GM18520 (cell line): ENCODE data around the gene UTP4.
"Not testable (repeated sequence)": the region's sequence is repeated elsewhere in the genome, so short reads cannot be mapped to it uniquely, and the experiment has no call there.

Experiments
- ATAC-seq: cut with Tn5 transposase; IDR thresholded peaks from one replicate; pipeline ENCODE4 v1.9.1; 2021; ENCODE audit not compliant: unreplicated experiment

Gene UTP4

DNA sequence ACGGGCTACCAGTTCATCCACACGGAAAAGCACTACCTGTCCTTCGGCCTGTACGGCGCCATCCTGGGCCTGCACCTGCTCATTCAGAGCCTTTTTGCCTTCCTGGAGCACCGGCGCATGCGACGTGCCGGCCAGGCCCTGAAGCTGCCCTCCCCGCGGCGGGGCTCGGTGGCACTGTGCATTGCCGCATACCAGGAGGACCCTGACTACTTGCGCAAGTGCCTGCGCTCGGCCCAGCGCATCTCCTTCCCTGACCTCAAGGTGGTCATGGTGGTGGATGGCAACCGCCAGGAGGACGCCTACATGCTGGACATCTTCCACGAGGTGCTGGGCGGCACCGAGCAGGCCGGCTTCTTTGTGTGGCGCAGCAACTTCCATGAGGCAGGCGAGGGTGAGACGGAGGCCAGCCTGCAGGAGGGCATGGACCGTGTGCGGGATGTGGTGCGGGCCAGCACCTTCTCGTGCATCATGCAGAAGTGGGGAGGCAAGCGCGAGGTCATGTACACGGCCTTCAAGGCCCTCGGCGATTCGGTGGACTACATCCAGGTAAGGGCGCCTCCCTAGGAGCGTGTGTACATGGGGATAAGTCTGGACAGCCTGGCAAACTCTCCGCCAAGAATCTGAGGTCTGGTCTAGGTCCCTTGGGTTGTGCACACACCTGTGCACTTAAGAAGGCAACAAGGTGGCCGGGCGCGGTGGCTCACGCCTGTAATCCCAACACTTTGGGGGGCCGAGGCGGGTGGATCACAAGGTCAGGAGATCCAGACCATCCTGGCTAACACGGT lies 22.8 kb upstream of the UTP4 start:
- no peak for ATAC-seq

DNA sequence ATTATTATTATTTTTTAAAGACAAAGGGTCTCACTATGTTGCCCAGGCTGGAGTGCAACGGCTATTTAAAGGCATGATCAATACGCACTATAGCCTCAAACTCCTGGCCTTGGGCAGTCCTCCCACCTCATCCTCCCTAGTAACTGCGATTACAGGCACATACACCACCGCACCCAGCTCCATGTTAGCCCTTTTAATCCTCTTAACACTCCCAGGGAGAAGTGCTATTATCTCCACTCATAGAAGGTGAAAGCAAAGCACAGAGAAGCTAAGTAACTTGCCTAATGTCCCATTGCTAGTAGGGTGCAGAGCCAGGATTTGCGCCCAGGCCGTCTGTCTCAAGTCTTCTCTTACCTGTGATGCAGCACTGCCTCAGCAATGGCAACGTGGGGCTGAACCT lies 22.0 kb upstream of the UTP4 start:
- no peak for ATAC-seq

DNA sequence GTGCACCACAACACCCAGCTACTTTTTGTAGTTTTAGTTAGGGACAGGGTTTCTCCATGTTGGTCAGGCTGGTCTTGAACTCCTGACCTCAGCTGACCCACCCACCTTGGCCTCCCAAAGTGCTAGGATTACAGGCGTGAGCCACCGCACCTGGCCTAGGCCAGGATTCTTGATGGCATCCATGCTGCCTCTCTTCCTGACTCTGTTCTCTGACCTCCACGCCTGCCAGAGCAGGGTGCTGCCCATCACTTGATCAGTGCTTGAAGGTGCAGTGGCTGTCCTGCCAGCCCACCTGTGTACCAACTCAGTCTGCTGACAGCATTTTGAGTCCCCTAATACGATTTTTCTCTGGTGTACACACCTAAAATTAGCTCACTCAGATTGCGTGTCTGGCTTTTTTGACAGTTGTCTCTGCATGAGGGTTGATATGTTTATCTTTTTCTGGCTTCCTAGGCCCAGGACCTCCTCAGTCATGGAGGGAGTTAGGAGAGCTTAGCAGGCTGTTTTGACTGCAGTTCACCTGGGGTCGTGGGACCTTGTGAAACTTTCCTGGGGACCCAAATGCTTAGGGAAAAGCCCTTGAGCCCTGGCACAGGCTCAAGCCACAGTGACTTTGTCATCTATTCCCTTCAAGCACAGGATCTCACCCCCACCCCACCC lies 21.1 kb upstream of the UTP4 start:
- no peak for ATAC-seq

DNA sequence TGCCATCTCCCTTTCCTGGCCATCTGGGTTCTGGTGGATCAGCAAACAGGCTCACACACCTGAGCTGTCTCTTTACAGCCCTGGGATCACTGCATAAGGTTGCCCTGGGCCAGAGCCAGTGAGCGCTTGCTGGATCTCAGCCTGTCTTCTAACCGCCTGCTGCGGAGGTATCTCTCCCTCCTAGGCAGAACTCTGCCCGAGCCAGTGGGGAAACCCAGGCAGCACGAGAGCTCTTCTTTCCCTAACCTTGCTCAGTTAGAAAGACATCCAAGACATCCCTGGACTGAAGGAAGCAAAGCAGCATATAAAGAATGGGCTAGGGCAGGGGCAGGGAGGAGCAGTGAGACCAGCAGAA lies 20.6 kb upstream of the UTP4 start:
- ATAC-seq: no peak

DNA sequence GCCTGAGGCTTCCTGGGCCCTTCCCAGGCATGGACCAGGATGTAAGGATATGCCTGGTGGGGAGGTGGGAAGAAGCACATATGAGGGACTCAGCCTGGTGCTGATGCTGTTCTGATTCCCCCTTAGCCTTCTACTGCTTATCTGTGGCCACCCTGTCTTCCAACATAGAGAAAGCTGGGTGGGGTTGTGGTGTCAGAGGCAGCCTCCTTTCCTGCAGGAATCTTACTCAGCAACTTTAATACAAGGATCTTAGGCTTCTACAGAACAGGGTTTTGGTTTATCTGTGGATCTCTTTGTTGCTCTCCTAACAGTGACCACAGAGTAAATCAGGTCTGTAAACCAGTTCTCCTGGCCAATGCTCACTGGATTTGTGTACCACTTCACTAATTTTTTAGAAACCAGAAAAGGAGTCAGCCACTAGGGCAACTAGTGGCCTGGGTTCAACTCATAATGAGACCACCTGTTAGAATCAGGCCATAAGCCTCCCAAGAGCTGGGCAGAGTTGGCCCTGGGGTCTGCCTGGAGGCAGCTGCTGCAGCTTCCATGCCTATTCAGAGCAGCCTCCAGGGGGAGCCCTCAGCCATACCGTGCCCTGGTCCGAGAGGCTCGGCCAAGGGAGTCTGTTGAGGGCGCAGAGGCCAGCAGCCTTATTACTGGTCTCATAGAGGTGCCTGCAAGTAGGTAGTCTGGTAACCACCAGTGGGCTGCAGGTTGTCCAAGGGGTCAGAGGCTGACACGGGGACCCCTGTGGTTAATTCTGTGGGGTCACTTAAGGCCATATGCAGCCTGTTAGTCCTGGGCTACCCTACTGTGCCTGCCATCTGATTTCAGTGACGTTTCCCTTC lies 19.9 kb upstream of the UTP4 start:
- ATAC-seq: no peak

DNA sequence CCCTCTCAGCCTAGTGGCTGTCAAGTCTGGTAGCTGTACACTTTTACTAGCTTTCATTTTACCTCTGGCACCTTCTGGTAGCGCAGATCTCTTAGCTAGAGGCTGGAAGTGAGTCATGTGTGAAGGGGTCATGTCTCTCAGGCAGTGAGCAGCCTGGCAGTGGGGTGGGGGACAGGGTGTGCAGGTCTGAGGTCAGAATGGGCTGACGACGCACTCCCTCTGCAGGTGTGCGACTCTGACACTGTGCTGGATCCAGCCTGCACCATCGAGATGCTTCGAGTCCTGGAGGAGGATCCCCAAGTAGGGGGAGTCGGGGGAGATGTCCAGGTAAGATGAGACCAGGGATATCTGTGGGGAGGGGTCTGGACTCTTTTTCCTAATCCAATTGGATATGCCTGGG lies 19.2 kb upstream of the UTP4 start:
- no peak for ATAC-seq

DNA sequence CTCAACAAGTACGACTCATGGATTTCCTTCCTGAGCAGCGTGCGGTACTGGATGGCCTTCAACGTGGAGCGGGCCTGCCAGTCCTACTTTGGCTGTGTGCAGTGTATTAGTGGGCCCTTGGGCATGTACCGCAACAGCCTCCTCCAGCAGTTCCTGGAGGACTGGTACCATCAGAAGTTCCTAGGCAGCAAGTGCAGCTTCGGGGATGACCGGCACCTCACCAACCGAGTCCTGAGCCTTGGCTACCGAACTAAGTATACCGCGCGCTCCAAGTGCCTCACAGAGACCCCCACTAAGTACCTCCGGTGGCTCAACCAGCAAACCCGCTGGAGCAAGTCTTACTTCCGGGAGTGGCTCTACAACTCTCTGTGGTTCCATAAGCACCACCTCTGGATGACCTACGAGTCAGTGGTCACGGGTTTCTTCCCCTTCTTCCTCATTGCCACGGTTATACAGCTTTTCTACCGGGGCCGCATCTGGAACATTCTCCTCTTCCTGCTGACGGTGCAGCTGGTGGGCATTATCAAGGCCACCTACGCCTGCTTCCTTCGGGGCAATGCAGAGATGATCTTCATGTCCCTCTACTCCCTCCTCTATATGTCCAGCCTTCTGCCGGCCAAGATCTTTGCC lies 18.0 kb upstream of the UTP4 start:
- no peak for ATAC-seq

DNA sequence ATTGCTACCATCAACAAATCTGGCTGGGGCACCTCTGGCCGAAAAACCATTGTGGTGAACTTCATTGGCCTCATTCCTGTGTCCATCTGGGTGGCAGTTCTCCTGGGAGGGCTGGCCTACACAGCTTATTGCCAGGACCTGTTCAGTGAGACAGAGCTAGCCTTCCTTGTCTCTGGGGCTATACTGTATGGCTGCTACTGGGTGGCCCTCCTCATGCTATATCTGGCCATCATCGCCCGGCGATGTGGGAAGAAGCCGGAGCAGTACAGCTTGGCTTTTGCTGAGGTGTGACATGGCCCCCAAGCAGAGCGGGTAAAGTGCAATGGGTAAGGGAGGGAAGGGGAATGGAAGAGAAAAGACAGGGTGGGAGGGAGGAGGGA lies 17.5 kb upstream of the UTP4 start:
- no peak for ATAC-seq

DNA sequence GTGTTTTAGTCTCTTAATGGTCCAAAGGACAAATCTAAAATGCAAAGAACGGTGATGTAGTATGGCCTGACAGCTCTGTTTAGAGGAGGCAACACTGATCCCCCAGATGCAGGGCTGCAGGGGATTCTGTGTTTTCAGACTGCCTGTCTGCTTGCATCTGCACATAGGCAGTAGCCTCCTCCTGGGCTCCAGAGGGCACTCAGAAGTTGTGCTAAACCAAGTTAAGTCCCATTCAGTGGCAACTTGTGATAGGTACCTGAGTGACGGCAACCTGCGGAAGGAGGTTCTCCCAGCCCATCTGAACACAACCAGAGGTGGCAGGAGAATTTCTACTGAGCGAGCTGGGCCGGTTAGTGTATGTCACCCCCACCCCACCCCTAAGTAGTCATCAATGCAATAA lies 17.1 kb upstream of the UTP4 start:
- no peak for ATAC-seq

DNA sequence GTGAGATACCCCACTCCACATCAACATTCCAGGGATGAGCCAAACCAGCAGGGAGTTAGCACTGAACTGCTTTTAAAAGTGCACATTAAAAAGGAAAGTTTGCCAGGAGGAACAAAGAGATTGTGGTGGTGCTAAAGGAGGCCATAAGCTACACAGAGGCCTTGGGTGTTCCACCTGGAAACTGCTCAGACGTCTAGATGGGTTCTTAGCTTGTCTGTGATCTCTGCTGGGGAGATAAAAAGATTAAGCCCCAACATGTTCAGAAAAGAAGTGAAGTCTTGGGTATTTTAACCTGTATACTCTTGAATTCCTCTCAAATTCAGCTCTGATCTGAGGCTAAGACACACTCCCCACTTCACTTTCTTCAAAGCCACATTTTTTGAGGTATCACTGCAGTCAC lies 16.6 kb upstream of the UTP4 start:
- ATAC-seq: no peak

DNA sequence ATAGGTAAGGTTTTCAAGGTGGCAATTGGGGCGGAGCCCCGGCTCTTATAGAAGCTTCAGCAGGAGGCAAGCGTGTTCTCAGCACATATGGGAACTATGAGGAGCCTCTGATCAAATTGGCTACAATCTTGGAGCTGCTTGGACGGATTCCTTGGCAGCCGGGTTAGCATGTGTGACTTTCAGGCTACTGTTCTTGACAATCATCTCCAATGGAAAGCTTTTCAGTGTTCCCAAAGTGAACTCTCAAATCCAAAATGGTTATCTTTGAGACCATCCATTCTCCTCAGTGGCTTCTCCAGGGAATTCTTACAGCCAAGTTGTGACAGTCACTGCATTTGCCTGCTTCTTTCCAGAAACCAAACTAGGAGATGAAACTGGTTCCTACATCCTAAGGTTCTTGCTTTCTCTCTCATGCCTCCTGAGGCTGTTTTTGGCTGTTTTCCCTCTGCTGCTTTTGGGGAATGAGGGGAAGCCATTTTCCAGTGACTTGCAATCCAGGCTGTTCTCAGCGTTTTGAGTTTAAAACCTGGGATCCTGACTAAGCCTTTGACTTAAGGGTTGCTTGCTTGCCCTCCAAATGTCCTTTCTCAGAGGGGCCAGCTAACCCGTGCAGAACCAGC lies 16.1 kb upstream of the UTP4 start:
- no peak for ATAC-seq

DNA sequence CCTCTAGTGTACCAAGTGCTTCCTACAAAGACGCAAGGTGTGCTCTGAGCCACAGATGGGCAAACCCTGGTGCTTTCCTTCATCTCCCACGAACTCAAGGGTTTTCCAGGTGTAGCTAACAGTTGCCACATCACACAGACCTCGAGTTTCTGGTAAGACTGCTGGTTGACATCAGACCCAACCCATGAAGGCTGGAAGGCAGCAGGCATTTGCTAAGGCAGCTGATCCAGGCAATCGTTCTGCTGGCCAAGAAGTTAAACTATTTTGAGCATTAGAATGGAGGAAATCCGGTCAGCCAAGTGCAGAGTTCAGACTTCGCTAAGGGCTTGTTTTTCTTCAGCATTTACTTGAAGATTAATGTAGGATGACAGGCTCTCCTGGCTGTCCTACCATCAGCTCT lies 15.5 kb upstream of the UTP4 start:
- no peak for ATAC-seq

DNA sequence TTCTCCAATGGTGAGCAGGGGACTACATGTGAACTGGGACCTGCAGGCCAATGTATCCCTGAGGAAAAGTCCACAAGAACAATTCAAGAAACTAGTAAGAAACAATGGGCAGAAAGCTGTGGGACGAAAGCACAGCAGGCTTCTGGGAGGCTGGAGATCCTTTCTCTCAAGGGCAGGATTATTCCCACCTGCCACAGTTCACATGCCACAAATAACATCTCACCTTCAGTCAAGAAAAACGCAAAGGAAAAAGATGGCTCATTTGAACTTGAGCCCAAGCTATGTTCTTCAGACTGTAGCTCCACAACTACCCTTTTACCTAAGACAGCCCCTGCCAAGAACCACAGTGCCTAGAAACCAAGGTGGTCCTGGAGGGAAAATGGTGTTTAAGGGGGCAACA lies 14.0 kb upstream of the UTP4 start:
- ATAC-seq: no peak

DNA sequence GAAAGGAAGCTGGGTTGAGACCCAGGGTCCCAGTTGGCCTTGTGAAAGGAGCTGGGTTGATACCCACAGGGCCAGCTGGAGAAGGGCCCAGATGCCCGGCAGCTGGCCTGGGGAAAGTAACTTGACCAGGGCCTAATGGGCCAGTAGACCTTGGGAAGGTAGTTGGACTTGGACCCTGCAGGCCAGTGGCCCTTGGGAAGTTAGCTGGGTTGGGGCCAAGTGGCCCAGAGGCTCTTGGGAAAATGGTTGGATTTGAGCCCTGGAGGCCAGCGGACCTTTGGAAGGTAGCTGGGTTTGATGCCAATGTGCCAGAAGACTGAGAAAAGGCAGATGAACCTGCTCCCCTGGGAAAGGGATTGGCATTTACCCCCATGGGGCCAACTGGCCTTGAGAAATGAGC lies 13.5 kb upstream of the UTP4 start:
- no peak for ATAC-seq

DNA sequence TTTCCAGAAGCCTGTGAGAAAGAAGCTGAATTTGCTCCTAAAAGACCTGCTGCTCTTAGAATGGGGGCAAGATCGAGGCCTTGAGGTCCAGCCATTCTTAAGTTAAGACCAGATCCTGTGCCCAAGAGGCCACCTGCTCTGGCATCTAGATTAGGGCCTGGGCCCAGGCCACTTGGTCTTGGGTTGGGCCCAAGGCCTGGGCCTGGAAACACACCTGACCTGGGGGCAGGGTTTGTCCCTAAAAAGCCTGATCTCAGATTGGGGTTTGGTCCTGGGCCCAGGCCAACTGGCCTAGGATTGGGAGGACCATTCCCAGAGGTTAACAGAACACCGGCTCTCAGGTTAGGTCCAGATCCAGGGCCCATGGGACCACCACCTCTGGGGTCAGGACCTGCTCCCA lies 12.9 kb upstream of the UTP4 start:
- no peak for ATAC-seq

DNA sequence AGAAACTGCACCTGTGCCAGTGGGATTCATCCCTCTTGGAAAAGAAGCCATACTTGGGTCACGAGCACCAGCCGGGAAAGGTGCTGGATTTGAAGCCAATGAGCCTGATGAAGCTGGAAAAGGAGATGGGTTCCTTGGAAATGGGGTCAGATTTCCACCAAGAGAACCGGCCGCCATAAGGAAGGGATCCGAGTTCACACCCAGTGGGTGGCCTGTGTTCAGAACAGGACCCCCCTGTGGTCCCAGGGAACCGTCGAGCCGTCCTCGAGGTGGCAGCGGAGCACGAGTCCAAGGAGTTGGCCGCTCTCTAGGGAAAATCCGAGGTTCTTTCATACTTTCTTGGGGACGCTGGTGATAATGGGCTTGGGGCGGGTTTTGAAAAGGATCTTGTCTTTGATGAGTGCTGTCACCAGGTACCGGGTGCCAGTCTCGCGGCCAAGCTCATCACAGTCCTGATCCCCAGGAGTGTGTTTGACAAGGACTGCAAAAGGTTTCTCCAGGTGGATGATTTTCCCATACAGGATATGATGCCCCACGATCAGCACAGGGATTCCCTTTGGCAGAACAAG lies 12.3 kb upstream of the UTP4 start:
- ATAC-seq: no peak

DNA sequence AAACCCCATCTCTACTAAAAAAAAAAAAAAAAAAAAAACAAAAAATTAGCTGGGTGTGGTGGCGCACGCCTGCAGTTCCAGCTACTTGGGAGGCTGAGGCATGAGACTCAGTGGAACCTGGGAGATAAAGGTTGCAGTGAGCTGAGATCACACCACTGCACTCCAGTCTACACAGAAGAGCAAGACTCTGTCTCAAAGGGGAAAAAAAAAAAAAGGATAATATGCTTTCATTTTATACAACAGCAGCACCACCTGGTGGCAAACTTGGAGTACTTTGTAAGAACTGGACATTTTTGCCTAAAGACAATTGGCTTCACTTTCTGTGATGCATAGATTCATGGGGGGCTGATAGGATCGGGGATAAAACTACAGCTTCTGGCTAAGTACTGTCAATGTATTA lies 8.5 kb upstream of the UTP4 start:
- peak; percentile 38 for ATAC-seq

DNA sequence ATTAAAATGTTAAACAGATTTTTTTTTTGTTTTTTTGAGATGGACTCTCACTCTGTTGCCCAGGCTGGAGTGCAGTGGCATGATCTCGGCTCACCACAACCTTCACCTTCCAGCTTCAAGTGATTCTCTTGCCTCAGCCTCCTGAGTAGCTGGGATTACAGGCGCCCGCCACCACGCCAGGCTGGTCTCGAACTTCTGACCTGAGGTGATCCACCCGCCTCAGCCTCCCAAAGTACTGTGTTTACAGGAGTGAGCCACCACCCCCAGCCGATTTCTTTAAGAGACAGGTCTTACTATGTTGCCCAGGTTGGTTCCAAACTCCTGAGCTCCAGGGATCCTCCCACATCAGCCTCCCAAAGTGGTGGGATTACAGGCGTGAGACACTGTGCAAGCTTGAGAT lies 8.0 kb upstream of the UTP4 start:
- ATAC-seq: not testable (repeated sequence)

DNA sequence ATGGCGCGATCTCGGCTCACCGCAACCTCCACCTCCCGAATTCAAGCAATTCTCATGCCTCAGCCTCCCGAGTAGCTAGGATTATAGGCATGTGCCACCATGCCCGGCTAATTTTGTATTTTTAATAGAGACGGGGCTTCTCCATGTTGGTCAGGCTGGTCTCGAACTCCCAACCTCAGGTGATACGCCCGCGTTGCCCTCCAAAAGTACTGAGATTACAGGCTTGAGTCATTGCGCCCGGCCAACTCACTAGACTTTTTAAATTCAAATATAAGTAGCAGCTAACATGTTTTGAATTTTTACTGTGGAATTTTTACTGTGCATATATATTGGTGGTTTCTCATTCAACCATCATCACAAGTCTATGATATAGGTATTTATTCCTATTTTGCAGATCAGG lies 7.5 kb upstream of the UTP4 start:
- ATAC-seq: not testable (repeated sequence)

DNA sequence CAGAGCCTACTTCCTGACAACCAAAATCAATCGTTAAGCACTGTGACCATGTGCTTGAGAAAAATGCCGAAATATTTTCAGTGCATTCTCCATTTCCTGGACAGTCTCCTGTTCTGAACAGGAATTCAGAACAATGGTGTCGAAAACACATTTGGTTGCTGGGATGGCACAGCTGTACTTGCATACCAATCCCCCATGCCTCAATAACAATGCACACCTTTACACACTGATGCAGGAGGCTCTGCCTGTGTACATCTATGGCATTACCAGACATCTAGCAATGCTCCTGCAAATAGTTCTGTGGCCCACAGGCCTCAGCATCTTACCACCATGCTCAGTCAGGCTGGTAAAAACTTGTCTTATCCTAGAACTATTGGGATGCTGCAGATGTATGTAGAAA lies 6.2 kb upstream of the UTP4 start:
- no peak for ATAC-seq

DNA sequence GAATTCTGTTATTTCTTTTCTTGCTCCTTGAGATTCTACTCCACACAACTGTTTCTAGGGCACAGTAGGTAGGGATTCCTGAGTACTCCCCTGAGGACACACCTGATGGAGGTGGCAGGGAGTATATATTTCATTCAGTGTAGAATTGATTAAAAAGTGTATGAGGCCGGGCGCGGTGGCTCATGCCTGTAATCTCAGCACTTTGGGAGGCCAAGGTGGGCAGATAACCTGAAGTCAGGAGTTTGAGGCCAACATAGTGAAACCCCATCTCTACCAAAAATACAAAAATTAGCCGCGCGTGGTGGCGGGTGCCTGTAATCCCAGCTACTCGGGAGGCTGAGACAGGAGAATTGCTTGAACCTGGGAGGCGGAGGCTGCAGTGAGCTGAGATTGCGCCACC lies 5.6 kb upstream of the UTP4 start:
- ATAC-seq: not testable (repeated sequence)
